Sigmoid colon (tissue), 4 donors: ENCODE results near the gene SUMO3.

Experiments
- EP300 ChIP-seq, 4 donors: sonication (generic); formaldehyde crosslinking; IDR thresholded peaks; one replicate each; pipeline ENCODE4 v1.6.1; 2017; ENCODE audit warnings: antibody characterized with exemption in 4 of 4
- POLR2A ChIP-seq, 2 donors: fragments of 450-650 bp; IDR thresholded peaks; one replicate each; pipeline ENCODE4 v1.6.1; 2016; ENCODE audit warnings: antibody characterized with exemption in 2 of 2, mild to moderate bottlenecking in 2 of 2, moderate library complexity in 2 of 2
- POLR2AphosphoS5 ChIP-seq, 4 donors: sonication (generic); formaldehyde crosslinking; IDR thresholded peaks; one replicate each; pipeline ENCODE4 v1.6.1; 2017; ENCODE audit warnings: antibody characterized with exemption in 4 of 4
- TF ChIP-seq, protein P1 (sequence below), 4 experiments: fragments of 450-650 bp in 3 of 4; fragments of 200-600 bp in 1 of 4; IDR thresholded peaks; one replicate each; pipeline ENCODE4 v1.5.1; 2016 to 2019; ENCODE audit warnings: antibody characterized with exemption in 4 of 4, mild to moderate bottlenecking in 3 of 4, moderate library complexity in 2 of 4

- TF ChIP-seq POLR2AphosphoS5 (IDR thresholded peaks at IDR 0.05) (no peak), POLR2A (IDR thresholded peaks at IDR 0.05) (no peak), EP300 (IDR thresholded peaks at IDR 0.05) (no peak)
- TF ChIP-seq, protein P1, sequence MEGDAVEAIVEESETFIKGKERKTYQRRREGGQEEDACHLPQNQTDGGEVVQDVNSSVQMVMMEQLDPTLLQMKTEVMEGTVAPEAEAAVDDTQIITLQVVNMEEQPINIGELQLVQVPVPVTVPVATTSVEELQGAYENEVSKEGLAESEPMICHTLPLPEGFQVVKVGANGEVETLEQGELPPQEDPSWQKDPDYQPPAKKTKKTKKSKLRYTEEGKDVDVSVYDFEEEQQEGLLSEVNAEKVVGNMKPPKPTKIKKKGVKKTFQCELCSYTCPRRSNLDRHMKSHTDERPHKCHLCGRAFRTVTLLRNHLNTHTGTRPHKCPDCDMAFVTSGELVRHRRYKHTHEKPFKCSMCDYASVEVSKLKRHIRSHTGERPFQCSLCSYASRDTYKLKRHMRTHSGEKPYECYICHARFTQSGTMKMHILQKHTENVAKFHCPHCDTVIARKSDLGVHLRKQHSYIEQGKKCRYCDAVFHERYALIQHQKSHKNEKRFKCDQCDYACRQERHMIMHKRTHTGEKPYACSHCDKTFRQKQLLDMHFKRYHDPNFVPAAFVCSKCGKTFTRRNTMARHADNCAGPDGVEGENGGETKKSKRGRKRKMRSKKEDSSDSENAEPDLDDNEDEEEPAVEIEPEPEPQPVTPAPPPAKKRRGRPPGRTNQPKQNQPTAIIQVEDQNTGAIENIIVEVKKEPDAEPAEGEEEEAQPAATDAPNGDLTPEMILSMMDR (IDR thresholded peaks at IDR 0.05) = no peak
These were observed 26.4 kb upstream of the SUMO3 start for GRCh38 chr21:44844256-44844655.
